ENCODE measurements around the gene CLIP2.
A peak's percentile ranks its signal among the peaks of the same experiment; 100 is the strongest.

Gene CLIP2

GRCh38 chr7:74272305-74273038, 16.7 kb upstream of the CLIP2 start:
- DNase-seq: peak; percentile 95

GRCh38 chr7:74275401-74275881, 13.8 kb upstream of the CLIP2 start:
- DNase-seq: peak; percentile 60

GRCh38 chr7:74277636-74278035, 11.6 kb upstream of the CLIP2 start:
- DNase-seq: no peak

- no peak for DNase-seq
Observed at GRCh38 chr7:74280985-74281384, 8.2 kb upstream of the CLIP2 start.

GRCh38 chr7:74282748-74283459, 6.3 kb upstream of the CLIP2 start:
- no peak for DNase-seq

GRCh38 chr7:74283858-74284447, 5.3 kb upstream of the CLIP2 start:
- no peak for DNase-seq

- peak; percentile 68 for DNase-seq
Observed at GRCh38 chr7:74284781-74285259, 4.4 kb upstream of the CLIP2 start.

- no peak for DNase-seq
Observed at GRCh38 chr7:74286131-74286530, 3.1 kb upstream of the CLIP2 start.

- no peak for DNase-seq
Observed at GRCh38 chr7:74287303-74288033, 1.7 kb upstream of the CLIP2 start.

- DNase-seq: peak; percentile 99
Observed at GRCh38 chr7:74288034-74288881, 949 bp upstream of the CLIP2 start.

- DNase-seq: peak; percentile 74
Observed at GRCh38 chr7:74289659-74290552, 699 bp downstream of the CLIP2 start.

GRCh38 chr7:74290553-74290950, 1.3 kb downstream of the CLIP2 start:
- DNase-seq: no peak

GRCh38 chr7:74290981-74291441, 1.8 kb downstream of the CLIP2 start:
- DNase-seq: no peak

- no peak for DNase-seq
Observed at GRCh38 chr7:74291535-74291934, 2.3 kb downstream of the CLIP2 start.

GRCh38 chr7:74292757-74293576, 3.8 kb downstream of the CLIP2 start:
- no peak for DNase-seq

- DNase-seq: no peak
Observed at GRCh38 chr7:74293577-74293908, 4.3 kb downstream of the CLIP2 start.

GRCh38 chr7:74294191-74294998, 5.2 kb downstream of the CLIP2 start:
- no peak for DNase-seq

- no peak for DNase-seq
Observed at GRCh38 chr7:74297516-74298233, 8.5 kb downstream of the CLIP2 start.

GRCh38 chr7:74299401-74299800, 10.2 kb downstream of the CLIP2 start:
- DNase-seq: no peak

Data from hematopoietic multipotent progenitor cell treated with erythropoietin and hydrocortisone succinate and interleukin-3 and kit ligand, for 4 days (in vitro differentiated cells).